Heart left ventricle (tissue), 16 donors: ENCODE measurements around the gene EMP2. TPM values are rescaled to one million over a fixed set of nuclear protein-coding genes. Genes with fewer than 3 reads are reported as not detected.

Source experiments
- ATAC-seq, 4 donors: fragments of 200-7000 bp; cut with Tn5 transposase; one replicate each; pipeline ENCODE4 v1.9.1; 2020 to 2022; ENCODE audit warnings: moderate library complexity in 4 of 4, mild to moderate bottlenecking in 3 of 4, moderate number of reproducible peaks in 1 of 4
- DNase-seq, 5 donors: peaks; one replicate each; pipeline ENCODE4 v3.0.0-alpha.2; 2020
- H3K27ac ChIP-seq, 12 donors: fragments of 200-600 bp; sonication (generic) in 4 of 12; one replicate each; pipeline versions ENCODE4 v1.5.0 to v1.8.0; 2016 to 2022; ENCODE audit warnings: mild to moderate bottlenecking in 2 of 12
- H3K27me3 ChIP-seq, 9 donors: fragments of 200-600 bp; sonication (generic) in 2 of 9; one replicate each; pipeline versions ENCODE4 v1.5.1 to v1.8.0; 2016 to 2022; ENCODE audit warnings: mild to moderate bottlenecking in 3 of 9
- H3K36me3 ChIP-seq, 9 donors: fragments of 200-600 bp; sonication (generic) in 2 of 9; one replicate each; pipeline versions ENCODE4 v1.5.0 to v1.8.0; 2018 to 2022; ENCODE audit warnings: mild to moderate bottlenecking in 2 of 9
- H3K4me1 ChIP-seq, 12 donors: fragments of 200-600 bp; sonication (generic) in 4 of 12; one replicate each; pipeline versions ENCODE4 v1.5.0 to v1.8.0; 2016 to 2022; ENCODE audit warnings: mild to moderate bottlenecking in 3 of 12
- H3K4me3 ChIP-seq, 12 donors: fragments of 200-600 bp; sonication (generic) in 4 of 12; one replicate each; pipeline versions ENCODE4 v1.5.0 to v1.8.0; 2017 to 2022; ENCODE audit warnings: mild to moderate bottlenecking in 9 of 12, moderate library complexity in 4 of 12
- H3K9me3 ChIP-seq, 12 donors: fragments of 200-600 bp; sonication (generic) in 4 of 12; one replicate each; pipeline versions ENCODE4 v1.5.0 to v1.8.0; 2016 to 2022; ENCODE audit warnings: mild to moderate bottlenecking in 1 of 12
- POLR2A ChIP-seq, 2 donors: fragments of 450-650 bp; IDR thresholded peaks; one replicate each; pipeline ENCODE4 v1.6.1; 2017; ENCODE audit warnings: antibody characterized with exemption in 2 of 2, mild to moderate bottlenecking in 2 of 2, moderate library complexity in 2 of 2
- WGBS, 4 donors: extraction: QIAGEN DNeasy Blood & Tissue Kit in 2 of 4; methylation state at CpG; one replicate each; pipeline versions ENCODE4 v1.1.5 to v1.1.7; 2013 to 2018; 5-methylcytosine and 5-hydroxymethylcytosine counted together
- intact Hi-C, 10 donors: fragments of 100-400 bp; cut with DNase I; formaldehyde crosslinking; loops; one replicate each; pipeline versions ENCODE4 v1.11.1 to v1.14.2; 2022
- polyA plus RNA-seq, 2 donors: library from polyadenylated mRNA; stranded (reverse); fragments of 200-250 nt; gene quantifications; one replicate each; pipeline ENCODE4 v1.2.3, GENCODE V29; 2013
- total RNA-seq, 9 donors: library from RNA; depleted of rRNA in 2 of 9; stranded (reverse); fragments of >200 nt in 2 of 9; fragmentation: NEBNext Ultra II Directional in 3 of 9; extraction: Animal tissue kit (Norgen Biotek cat#: 25700) in 3 of 9; gene quantifications; one replicate each; pipeline versions ENCODE4 v1.1.0 to v1.2.4, GENCODE V29; 2016 to 2023
- TF ChIP-seq, protein P1 (sequence below), 12 donors: fragments of 200-600 bp; sonication (generic) in 4 of 12; IDR thresholded peaks; one replicate each; pipeline versions ENCODE4 v1.5.0 to v1.8.0; 2018 to 2022; ENCODE audit warnings: antibody characterized with exemption in 12 of 12, mild to moderate bottlenecking in 5 of 12
- donor health status: ischemic (EF 13 %, LVEDD 7.1; RV severe dilation, severe dysfunction).
- donor health status: healthy with polysubstance abuse.
- donor health status: DM: no; HTN: yes; CAD: no.
- donor health status: DM: no; HTN: no; CAD: no.
- donor health status: ischemic (EF 25% LVEDD 6.9; RV normal size, moderate dysfunction).
- donor health status: ischemic (EF 25% LVEDD 5.7; RV mildly dilated, moderate dysfunction).
- donor health status: healthy.
- donor health status: DM: yes; HTN: yes; CAD: no.
- donor health status: ischemic (EF 35%, LVEDD 5.7; RV mildly dilated, moderate dysfunction).
- donor health status: nonischemic (EF 11% LVEDD 7.7; RV severe dilation, severe dysfunction).
- donor health status: DM: yes; HTN: yes; CAD: no.
- donor health status: PGD.
- donor health status: ischemic (EF 29% LVEDD 5.4; RV normal size, mild dysfunction).
- donor health status: nonischemic (EF 23%, LVEDD 6.1; RV moderate dilation, normal function).

Gene EMP2
- total and polyA plus RNA-seq, 11 donors = 34.5 to 103 (median 61.3) TPM

DNA sequence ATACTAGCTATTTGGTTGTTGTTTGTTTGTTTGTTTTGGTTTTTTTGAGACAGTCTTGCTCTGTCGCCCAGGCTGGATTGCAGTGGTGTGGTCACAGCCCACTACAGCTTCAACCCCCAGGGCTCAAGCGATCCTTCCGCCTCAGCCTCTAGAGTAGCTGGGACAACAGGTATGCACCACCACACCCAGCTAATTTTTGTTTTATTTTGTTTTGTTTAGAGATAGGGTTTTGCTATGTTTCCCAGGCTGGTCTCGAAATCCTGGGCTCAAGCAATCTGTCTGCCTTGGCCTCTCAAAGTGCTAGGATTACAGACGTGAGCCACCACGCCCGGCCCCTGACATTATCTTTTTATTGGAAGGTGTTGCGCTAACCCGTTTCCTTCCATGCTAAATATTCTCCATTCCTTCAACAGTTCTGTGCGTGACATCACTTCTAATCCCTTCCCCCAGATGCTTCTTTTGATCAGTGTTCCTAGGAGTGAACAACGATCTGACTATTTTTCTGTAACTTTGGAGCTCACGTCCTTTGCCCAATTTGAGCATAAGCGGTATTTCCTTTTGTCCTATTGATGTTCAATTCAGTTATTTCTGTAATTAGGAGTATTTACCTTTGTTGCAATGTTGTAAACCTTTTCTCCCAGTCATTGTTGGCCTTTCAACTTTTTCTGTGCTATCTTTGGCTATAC is 30.2 kb upstream of the EMP2 start:
- Histone ChIP-seq H3K27ac (no peak overlapping the region), H3K4me3 (no peak overlapping the region), H3K36me3 (no peaks in the 10 kb centered on the region), H3K4me1 (peaks cover 0 to 17% (median 10%) of the 10 kb centered on the region in 12 donors), H3K9me3 (no peaks in the 10 kb centered on the region), H3K27me3 (no peaks in the 10 kb centered on the region)
- DNase-seq = no peak
- intact Hi-C loops = no loop called here
- TF ChIP-seq, protein P1, sequence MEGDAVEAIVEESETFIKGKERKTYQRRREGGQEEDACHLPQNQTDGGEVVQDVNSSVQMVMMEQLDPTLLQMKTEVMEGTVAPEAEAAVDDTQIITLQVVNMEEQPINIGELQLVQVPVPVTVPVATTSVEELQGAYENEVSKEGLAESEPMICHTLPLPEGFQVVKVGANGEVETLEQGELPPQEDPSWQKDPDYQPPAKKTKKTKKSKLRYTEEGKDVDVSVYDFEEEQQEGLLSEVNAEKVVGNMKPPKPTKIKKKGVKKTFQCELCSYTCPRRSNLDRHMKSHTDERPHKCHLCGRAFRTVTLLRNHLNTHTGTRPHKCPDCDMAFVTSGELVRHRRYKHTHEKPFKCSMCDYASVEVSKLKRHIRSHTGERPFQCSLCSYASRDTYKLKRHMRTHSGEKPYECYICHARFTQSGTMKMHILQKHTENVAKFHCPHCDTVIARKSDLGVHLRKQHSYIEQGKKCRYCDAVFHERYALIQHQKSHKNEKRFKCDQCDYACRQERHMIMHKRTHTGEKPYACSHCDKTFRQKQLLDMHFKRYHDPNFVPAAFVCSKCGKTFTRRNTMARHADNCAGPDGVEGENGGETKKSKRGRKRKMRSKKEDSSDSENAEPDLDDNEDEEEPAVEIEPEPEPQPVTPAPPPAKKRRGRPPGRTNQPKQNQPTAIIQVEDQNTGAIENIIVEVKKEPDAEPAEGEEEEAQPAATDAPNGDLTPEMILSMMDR (IDR thresholded peaks at IDR 0.05) = no peak
- no peak for TF ChIP-seq POLR2A (IDR thresholded peaks at IDR 0.05)
- ATAC-seq = no peak
- 80 to 86% (median 84%) methylated on average over 13 of the region's 13 CpGs for WGBS, 4 donors

DNA sequence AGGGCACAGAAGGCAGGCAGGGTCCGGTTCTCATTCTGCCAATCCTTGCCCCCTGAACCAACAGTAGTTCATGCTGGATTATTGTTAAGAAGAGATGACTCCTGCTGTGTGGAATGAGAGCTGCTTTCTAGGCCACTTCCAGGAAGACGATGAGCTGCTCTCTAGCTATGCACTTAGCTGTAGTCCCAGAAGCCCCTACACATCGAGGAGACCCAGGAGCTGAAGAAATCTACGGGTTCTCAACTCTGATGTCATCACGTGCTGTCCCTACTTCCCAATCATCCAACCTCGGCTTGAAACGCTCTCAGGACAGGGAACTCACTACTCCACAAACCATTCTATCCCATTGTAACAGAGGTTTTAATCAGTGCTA is 29.0 kb upstream of the EMP2 start:
- 44 to 60% (median 57%) methylated on average over 7 of the region's 7 CpGs for WGBS, 4 donors
- no peak for TF ChIP-seq POLR2A (IDR thresholded peaks at IDR 0.05)
- TF ChIP-seq, protein P1 (IDR thresholded peaks at IDR 0.05) = no peak
- intact Hi-C loops = no loop called here
- peak overlapping the region in 9 of 12 donors; percentile 2 to 67 (median 30) for H3K27ac ChIP-seq
- no peaks in the 10 kb centered on the region for H3K36me3 ChIP-seq
- H3K4me3 ChIP-seq = no peak overlapping the region
- ATAC-seq (peak; percentile 52 to 89 (median 66)), DNase-seq (peak in 1 of 5 donors; percentile 34)
- H3K4me1 ChIP-seq = peaks cover 0 to 17% (median 10%) of the 10 kb centered on the region in 12 donors
- no peaks in the 10 kb centered on the region for H3K9me3 ChIP-seq
- H3K27me3 ChIP-seq = no peaks in the 10 kb centered on the region

- H3K27ac ChIP-seq = peak overlapping the region in 9 of 12 donors; percentile 2 to 67 (median 30)
- H3K4me1 ChIP-seq = peaks cover 0 to 17% (median 10%) of the 10 kb centered on the region in 12 donors
- TF ChIP-seq, protein P1 (IDR thresholded peaks at IDR 0.05) = no peak
- TF ChIP-seq POLR2A (IDR thresholded peaks at IDR 0.05) = no peak
- H3K4me3 ChIP-seq = no peak overlapping the region
- H3K36me3 ChIP-seq = no peaks in the 10 kb centered on the region
- peak; percentile 43 to 89 (median 88) for ATAC-seq
- intact Hi-C loops = no loop called here
- WGBS, 4 donors = 34 to 43% (median 40%) methylated on average over 9 to 11 of the region's 11 CpGs
- H3K9me3 ChIP-seq = no peaks in the 10 kb centered on the region
- no peaks in the 10 kb centered on the region for H3K27me3 ChIP-seq
- DNase-seq = peak in 3 of 5 donors; percentile 29 to 58 (median 43)
Measured at GRCh38 chr16:10608687-10609401, 28.4 kb upstream of the EMP2 start.

DNA sequence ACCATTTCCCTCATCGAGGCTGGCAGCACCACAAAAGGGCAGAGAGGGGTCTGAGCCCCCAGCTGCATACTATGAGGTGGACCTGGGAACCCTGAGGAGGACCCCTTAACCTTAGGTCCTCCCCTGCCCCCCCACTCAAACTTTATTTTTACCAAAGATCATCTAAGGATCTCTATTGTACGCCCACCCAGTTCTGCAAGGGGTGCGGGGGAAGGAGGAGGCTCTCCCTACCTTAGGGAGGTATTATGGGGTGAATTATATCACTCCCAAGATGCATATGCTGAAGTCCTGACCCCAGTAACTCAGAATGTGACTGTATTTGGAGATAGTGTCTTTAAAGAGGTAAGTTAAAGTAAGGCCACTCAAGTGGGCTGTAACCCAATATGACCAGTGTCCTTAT is 26.8 kb upstream of the EMP2 start:
- 80 to 92% (median 85%) methylated on average over 3 of the region's 3 CpGs for WGBS, 4 donors
- peaks cover 0 to 17% (median 12%) of the 10 kb centered on the region in 12 donors for H3K4me1 ChIP-seq
- no peaks in the 10 kb centered on the region for H3K9me3 ChIP-seq
- TF ChIP-seq, protein P1 (IDR thresholded peaks at IDR 0.05) = no peak
- no peak for TF ChIP-seq POLR2A (IDR thresholded peaks at IDR 0.05)
- H3K36me3 ChIP-seq = no peaks in the 10 kb centered on the region
- no peak overlapping the region for H3K4me3 ChIP-seq
- H3K27me3 ChIP-seq = no peaks in the 10 kb centered on the region
- H3K27ac ChIP-seq = no peak overlapping the region
- intact Hi-C loops = no loop called here
- DNase-seq (no peak), ATAC-seq (no peak)
